ENCODE results near the gene FGF18. TPM values are rescaled to one million over a fixed set of nuclear protein-coding genes. Genes with fewer than 3 reads are reported as not detected.

FGF18 gene
- total RNA-seq, 4 donors from 2014 or later: 0.53 TPM; not detected in 3

GRCh38 chr5:171438738-171439137, 19.3 kb downstream of the FGF18 start:
- DNase-seq: no peak
- no peak overlapping the region for H3K27ac ChIP-seq
- H3K4me3 ChIP-seq: no peak overlapping the region
- no peaks in the 10 kb centered on the region for H3K36me3 ChIP-seq
- H3K4me1 ChIP-seq: no peaks in the 10 kb centered on the region
- no peak for TF ChIP-seq POLR2A (IDR thresholded peaks at IDR 0.05)
- TF ChIP-seq, protein P1, sequence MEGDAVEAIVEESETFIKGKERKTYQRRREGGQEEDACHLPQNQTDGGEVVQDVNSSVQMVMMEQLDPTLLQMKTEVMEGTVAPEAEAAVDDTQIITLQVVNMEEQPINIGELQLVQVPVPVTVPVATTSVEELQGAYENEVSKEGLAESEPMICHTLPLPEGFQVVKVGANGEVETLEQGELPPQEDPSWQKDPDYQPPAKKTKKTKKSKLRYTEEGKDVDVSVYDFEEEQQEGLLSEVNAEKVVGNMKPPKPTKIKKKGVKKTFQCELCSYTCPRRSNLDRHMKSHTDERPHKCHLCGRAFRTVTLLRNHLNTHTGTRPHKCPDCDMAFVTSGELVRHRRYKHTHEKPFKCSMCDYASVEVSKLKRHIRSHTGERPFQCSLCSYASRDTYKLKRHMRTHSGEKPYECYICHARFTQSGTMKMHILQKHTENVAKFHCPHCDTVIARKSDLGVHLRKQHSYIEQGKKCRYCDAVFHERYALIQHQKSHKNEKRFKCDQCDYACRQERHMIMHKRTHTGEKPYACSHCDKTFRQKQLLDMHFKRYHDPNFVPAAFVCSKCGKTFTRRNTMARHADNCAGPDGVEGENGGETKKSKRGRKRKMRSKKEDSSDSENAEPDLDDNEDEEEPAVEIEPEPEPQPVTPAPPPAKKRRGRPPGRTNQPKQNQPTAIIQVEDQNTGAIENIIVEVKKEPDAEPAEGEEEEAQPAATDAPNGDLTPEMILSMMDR (IDR thresholded peaks at IDR 0.05): no peak
- H3K27me3 ChIP-seq: no peaks in the 10 kb centered on the region
- H3K9me3 ChIP-seq: no peaks in the 10 kb centered on the region

DNA sequence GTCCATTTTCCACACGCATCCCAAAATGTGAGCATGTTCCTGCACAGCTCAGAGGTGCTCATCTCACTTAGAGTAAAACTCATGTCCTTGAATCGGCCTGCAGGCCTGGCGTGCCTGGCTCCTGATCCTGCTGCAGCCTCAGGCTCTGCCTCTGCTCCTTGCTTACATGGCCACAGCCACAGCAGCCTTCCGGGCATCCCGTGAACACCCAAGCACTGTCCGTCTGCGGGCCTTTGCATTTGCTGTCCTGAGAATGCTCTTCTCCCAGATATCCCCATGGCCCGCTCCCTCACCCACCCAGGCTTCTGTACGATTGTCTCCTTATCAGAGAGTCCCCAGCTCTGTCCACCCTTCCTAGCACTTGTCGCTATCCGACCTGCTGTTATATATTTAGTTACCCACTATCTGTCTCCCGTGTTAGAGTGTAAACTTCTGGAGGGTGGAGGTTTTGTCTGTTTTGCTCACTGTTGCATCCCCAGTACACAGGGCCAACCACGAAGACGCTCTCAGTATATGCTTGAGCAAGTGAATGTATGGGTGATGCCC, 21.9 kb downstream of the FGF18 start:
- Histone ChIP-seq H3K4me3 (no peak overlapping the region), H3K4me1 (no peaks in the 10 kb centered on the region), H3K9me3 (no peaks in the 10 kb centered on the region), H3K27ac (no peak overlapping the region), H3K27me3 (no peaks in the 10 kb centered on the region), H3K36me3 (no peaks in the 10 kb centered on the region)
- no peak for DNase-seq
- TF ChIP-seq, protein P1 (IDR thresholded peaks at IDR 0.05): no peak
- no peak for TF ChIP-seq POLR2A (IDR thresholded peaks at IDR 0.05)

- H3K4me3 ChIP-seq: no peak overlapping the region
- no peaks in the 10 kb centered on the region for H3K9me3 ChIP-seq
- no peaks in the 10 kb centered on the region for H3K4me1 ChIP-seq
- no peaks in the 10 kb centered on the region for H3K27me3 ChIP-seq
- TF ChIP-seq, protein P1 (IDR thresholded peaks at IDR 0.05): no peak
- TF ChIP-seq POLR2A (IDR thresholded peaks at IDR 0.05): no peak
- H3K36me3 ChIP-seq: no peaks in the 10 kb centered on the region
- no peak overlapping the region for H3K27ac ChIP-seq
- no peak for DNase-seq
These were observed 23.0 kb downstream of the FGF18 start for GRCh38 chr5:171442287-171443042.

DNA sequence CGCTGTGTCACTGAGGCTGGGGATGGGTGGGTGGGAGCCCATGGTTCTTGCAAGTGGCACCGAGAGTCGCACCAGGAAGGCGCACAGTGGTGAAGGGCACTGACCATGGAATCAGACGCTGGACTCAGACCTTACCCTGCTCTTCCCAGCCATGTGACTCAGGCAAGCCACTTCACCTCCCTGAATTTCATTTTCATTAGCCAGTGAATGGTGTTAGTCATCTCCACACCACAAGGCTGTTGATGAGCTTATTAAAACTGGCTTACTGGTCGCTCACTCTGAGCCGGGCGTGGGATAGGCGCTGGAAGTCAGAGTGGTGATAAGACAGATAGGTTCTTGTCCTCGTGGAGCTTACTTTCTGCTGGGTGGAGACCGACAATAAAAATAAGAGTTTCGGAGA, 25.1 kb downstream of the FGF18 start:
- Histone ChIP-seq H3K9me3 (no peaks in the 10 kb centered on the region), H3K36me3 (no peaks in the 10 kb centered on the region), H3K4me1 (no peaks in the 10 kb centered on the region), H3K4me3 (no peak overlapping the region), H3K27me3 (no peaks in the 10 kb centered on the region), H3K27ac (no peak overlapping the region)
- no peak for DNase-seq
- no peak for TF ChIP-seq POLR2A (IDR thresholded peaks at IDR 0.05)
- TF ChIP-seq, protein P1 (IDR thresholded peaks at IDR 0.05): no peak

GRCh38 chr5:171445644-171446516, 26.4 kb downstream of the FGF18 start:
- DNase-seq: no peak
- Histone ChIP-seq H3K9me3 (no peaks in the 10 kb centered on the region), H3K4me1 (peaks cover 0 to 3% (median 0%) of the 10 kb centered on the region in 4 donors), H3K4me3 (no peak overlapping the region), H3K27ac (no peak overlapping the region), H3K27me3 (no peaks in the 10 kb centered on the region), H3K36me3 (no peaks in the 10 kb centered on the region)
- no peak for TF ChIP-seq POLR2A (IDR thresholded peaks at IDR 0.05)
- TF ChIP-seq, protein P1 (IDR thresholded peaks at IDR 0.05): no peak
